SK-N-SH treated with all-trans-retinoic acid at 6 μM for 48 hours (cell line): ENCODE measurements around the gene GNG13.
A peak's percentile ranks its signal among the peaks of the same experiment; 100 is the strongest.

Experiments
- ATAC-seq: fragments of 200-7000 bp; cut with Tn5 transposase; 3 replicates; pipeline ENCODE4 v1.9.1; 2020; ENCODE audit warnings: mild to moderate bottlenecking, moderate library complexity
- ARNTL ChIP-seq: fragments of 450-650 bp; formaldehyde crosslinking; IDR thresholded peaks from 2 replicates; pipeline ENCODE4 v1.5.0; 2020; ENCODE audit warnings: low read depth, mild to moderate bottlenecking, moderate library complexity, borderline replicate concordance
- BACH2 ChIP-seq: fragments of 250-450 bp; sonication (Bioruptor Pico); IDR thresholded peaks from 2 replicates; pipeline ENCODE4 v1.9.0; 2021; ENCODE audit warnings: mild to moderate bottlenecking, borderline replicate concordance
- CREB5 ChIP-seq: fragments of 250-450 bp; sonication (Bioruptor Pico); IDR thresholded peaks from 2 replicates; pipeline ENCODE4 v1.5.1; 2020; ENCODE audit warnings: low read depth, mild to moderate bottlenecking, moderate library complexity
- CSDC2 ChIP-seq: fragments of 250-450 bp; sonication (Bioruptor Pico); IDR thresholded peaks from 2 replicates; pipeline ENCODE4 v1.5.0; 2020; ENCODE audit warnings: mild to moderate bottlenecking, moderate library complexity
- CSRNP3 ChIP-seq: fragments of 250-450 bp; sonication (Bioruptor Pico); IDR thresholded peaks from 2 replicates; pipeline ENCODE4 v1.5.1; 2021; ENCODE audit warnings: mild to moderate bottlenecking, moderate library complexity
- ESRRG ChIP-seq: fragments of 250-450 bp; sonication (Bioruptor Pico); IDR thresholded peaks from 2 replicates; pipeline ENCODE4 v1.6.1; 2021; ENCODE audit warnings: mild to moderate bottlenecking
- GLIS3 ChIP-seq: fragments of 250-450 bp; sonication (Bioruptor Pico); IDR thresholded peaks from 2 replicates; pipeline ENCODE4 v1.5.0; 2020; ENCODE audit warnings: mild to moderate bottlenecking, moderate library complexity
- ISL1 ChIP-seq: fragments of 250-450 bp; sonication (Bioruptor Pico); IDR thresholded peaks from 2 replicates; pipeline ENCODE4 v2.1.2; 2022; ENCODE audit warnings: mild to moderate bottlenecking, moderate library complexity
- OSR1 ChIP-seq: fragments of 250-450 bp; sonication (Bioruptor Pico); IDR thresholded peaks from 2 replicates; pipeline ENCODE4 v1.8.0; 2022; ENCODE audit warnings: moderate library complexity, mild to moderate bottlenecking, inconsistent platforms
- PATZ1 ChIP-seq: fragments of 250-450 bp; sonication (Bioruptor Pico); IDR thresholded peaks from 2 replicates; pipeline ENCODE4 v1.8.0; 2020; ENCODE audit warnings: mild to moderate bottlenecking, moderate library complexity, borderline replicate concordance
- POU6F1 ChIP-seq: fragments of 250-450 bp; sonication (Bioruptor Pico); IDR thresholded peaks from 2 replicates; pipeline ENCODE4 v1.8.0; 2021; ENCODE audit warnings: low read depth, mild to moderate bottlenecking, moderate library complexity, borderline replicate concordance
- RARB ChIP-seq: fragments of 250-450 bp; sonication (Bioruptor Pico); IDR thresholded peaks from 2 replicates; pipeline ENCODE4 v1.8.0; 2021; ENCODE audit warnings: mild to moderate bottlenecking, moderate library complexity
- SNAI2 ChIP-seq: fragments of 250-450 bp; sonication (Bioruptor Pico); IDR thresholded peaks from 2 replicates; pipeline ENCODE4 v1.5.0; 2020; ENCODE audit warnings: mild to moderate bottlenecking, moderate library complexity
- TCF4 ChIP-seq: fragments of 250-450 bp; sonication (Bioruptor Pico); IDR thresholded peaks from 2 replicates; pipeline ENCODE4 v1.8.0; 2021; ENCODE audit warnings: mild to moderate bottlenecking, moderate library complexity, borderline replicate concordance
- TOX ChIP-seq: fragments of 250-450 bp; sonication (Bioruptor Pico); IDR thresholded peaks from 2 replicates; pipeline ENCODE4 v1.8.0; 2021; ENCODE audit warnings: mild to moderate bottlenecking, moderate library complexity, borderline replicate concordance
- TSHZ2 ChIP-seq: fragments of 250-450 bp; sonication (Bioruptor Pico); IDR thresholded peaks from 2 replicates; pipeline ENCODE4 v1.5.0; 2020; ENCODE audit warnings: mild to moderate bottlenecking, moderate library complexity
- ZC3H10 ChIP-seq: fragments of 250-450 bp; sonication (Bioruptor Pico); IDR thresholded peaks from 2 replicates; pipeline ENCODE4 v1.5.1; 2021; ENCODE audit warnings: mild to moderate bottlenecking, moderate library complexity
- ZFP30 ChIP-seq: fragments of 450-650 bp; formaldehyde crosslinking; IDR thresholded peaks from 2 replicates; pipeline ENCODE4 v1.5.0; 2022; ENCODE audit warnings: mild to moderate bottlenecking, moderate library complexity
- ZNF565 ChIP-seq: fragments of 450-650 bp; formaldehyde crosslinking; conservative IDR thresholded peaks from 2 replicates; pipeline ENCODE4 v1.5.0; 2020; ENCODE audit warnings: low read depth, mild to moderate bottlenecking, moderate library complexity
- ZNF70 ChIP-seq: fragments of 450-650 bp; formaldehyde crosslinking; IDR thresholded peaks from 2 replicates; pipeline ENCODE4 v1.5.0; 2020; ENCODE audit warnings: mild to moderate bottlenecking, moderate library complexity
- ZNF8 ChIP-seq: fragments of 450-650 bp; formaldehyde crosslinking; IDR thresholded peaks from 2 replicates; pipeline ENCODE4 v1.5.0; 2020; ENCODE audit warnings: mild to moderate bottlenecking, moderate library complexity

GNG13 gene

GRCh38 chr16:760545-761343 lies 39.8 kb downstream of the GNG13 start, which contains the start of gene MSLN:
TSS of gene MSLN (plus strand) at chr16:760734. CDS start at chr16:762681, 1,947 bp downstream.
- TF ChIP-seq ESRRG (CRISPR knock-in tag) (no peak), TSHZ2 (CRISPR knock-in tag) (no peak), CSRNP3 (CRISPR knock-in tag) (no peak), GLIS3 (CRISPR knock-in tag) (no peak), ISL1 (CRISPR knock-in tag) (no peak)
- ATAC-seq = peak; percentile 11; the same call in 1 of the 3 replicates

GRCh38 chr16:760065-760464 lies 40.5 kb downstream of the GNG13 start:
- no peak for ATAC-seq
- no peak for TF ChIP-seq SNAI2 (CRISPR knock-in tag)
- TF ChIP-seq ISL1 (CRISPR knock-in tag) = no peak
- no peak for TF ChIP-seq POU6F1 (CRISPR knock-in tag)
- no peak for TF ChIP-seq PATZ1 (CRISPR knock-in tag)
- TF ChIP-seq ZNF565 (CRISPR knock-in tag) = no peak
- TF ChIP-seq RARB (CRISPR knock-in tag) = no peak
- TF ChIP-seq OSR1 (CRISPR knock-in tag) = no peak
- no peak for TF ChIP-seq TCF4 (CRISPR knock-in tag)
- no peak for TF ChIP-seq ZC3H10
- no peak for TF ChIP-seq ZNF70 (CRISPR knock-in tag)
- TF ChIP-seq TOX (CRISPR knock-in tag) = no peak
- TF ChIP-seq CSDC2 (CRISPR knock-in tag) = no peak
- TF ChIP-seq BACH2 = no peak
- no peak for TF ChIP-seq ZFP30 (CRISPR knock-in tag)
- TF ChIP-seq CREB5 (CRISPR knock-in tag) = no peak
- no peak for TF ChIP-seq ARNTL
- TF ChIP-seq ZNF8 (CRISPR knock-in tag) = no peak
- TF ChIP-seq ESRRG (CRISPR knock-in tag) = no peak
- TF ChIP-seq, all 23 proteins: peak for 0
